ENCODE data around the gene MTHFD1L. TPM values are rescaled to one million over a fixed set of nuclear protein-coding genes. Genes with fewer than 3 reads are reported as not detected.

MTHFD1L gene
- total and polyA plus RNA-seq, 9 of the 15 experiments (the other 6 are each of a cell fraction or from before 2014, with no cell fraction given) = 20.9 to 128 (median 61.0) TPM

DNA sequence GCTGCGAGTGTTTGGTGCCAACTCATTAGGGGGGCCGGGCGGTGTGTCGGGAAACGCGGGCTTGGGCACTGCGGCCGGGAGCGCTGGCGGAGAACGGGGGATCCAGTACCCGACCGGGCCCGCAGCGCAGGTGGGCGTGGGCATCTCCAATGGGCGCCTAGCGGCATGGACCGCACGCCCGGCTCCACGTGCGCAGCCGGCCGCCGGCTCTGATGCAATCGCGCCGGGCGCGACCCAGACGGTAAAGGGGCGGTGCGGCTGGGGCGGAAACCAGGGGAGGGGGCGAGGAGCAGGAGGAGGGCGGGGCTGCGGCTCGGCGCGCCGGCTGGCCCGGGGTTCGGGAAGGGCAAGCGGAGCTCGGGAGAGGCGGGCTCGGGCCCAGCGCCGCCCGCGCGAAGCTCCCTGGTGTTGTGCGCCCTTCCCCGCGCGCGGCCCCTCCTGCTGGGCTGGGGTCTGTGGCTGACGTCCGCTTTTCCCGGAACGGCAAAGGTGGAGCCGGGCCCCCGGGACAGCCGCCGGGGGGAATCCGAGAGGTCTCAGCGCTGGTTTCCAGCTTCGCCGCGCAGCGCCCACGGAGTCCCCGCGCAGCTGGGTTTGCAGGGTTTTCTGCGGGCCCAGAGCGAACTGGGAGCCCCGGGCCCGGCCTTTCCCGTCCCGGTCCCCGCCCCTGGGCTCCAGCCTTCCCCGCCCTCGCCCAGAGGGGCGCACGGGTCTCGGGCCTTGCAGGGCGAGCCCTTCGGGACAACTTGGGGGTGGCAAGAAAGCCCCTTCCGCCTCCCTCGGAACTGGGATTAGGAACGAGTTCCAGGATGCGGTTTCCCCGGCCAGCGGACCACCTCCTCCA, 867 bp downstream of the MTHFD1L start (continued):
- TF ChIP-seq, protein P1, sequence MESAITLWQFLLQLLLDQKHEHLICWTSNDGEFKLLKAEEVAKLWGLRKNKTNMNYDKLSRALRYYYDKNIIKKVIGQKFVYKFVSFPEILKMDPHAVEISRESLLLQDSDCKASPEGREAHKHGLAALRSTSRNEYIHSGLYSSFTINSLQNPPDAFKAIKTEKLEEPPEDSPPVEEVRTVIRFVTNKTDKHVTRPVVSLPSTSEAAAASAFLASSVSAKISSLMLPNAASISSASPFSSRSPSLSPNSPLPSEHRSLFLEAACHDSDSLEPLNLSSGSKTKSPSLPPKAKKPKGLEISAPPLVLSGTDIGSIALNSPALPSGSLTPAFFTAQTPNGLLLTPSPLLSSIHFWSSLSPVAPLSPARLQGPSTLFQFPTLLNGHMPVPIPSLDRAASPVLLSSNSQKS (CRISPR knock-in tag; IDR thresholded peaks at IDR 0.05) = no peak
- TF ChIP-seq CBFB (CRISPR knock-in tag; IDR thresholded peaks at IDR 0.05) = 0 out of 2 replicates have a peak, but pooled peaks have one; percentile 29
- TF ChIP-seq CAMTA2 (CRISPR knock-in tag; conservative IDR thresholded peaks at IDR 0.05) = no peak
- TF ChIP-seq ZNF311 (CRISPR knock-in tag; IDR thresholded peaks at IDR 0.05) = no peak
- no peak for TF ChIP-seq NR2C1 (IDR thresholded peaks at IDR 0.05)
- TF ChIP-seq NR2C1 (tag; IDR thresholded peaks at IDR 0.05) = no peak
- peak; percentile 16 for TF ChIP-seq TBP (optimal IDR thresholded peaks at IDR 0.05; ENCODE audit: low read depth, low read length)
- TF ChIP-seq ZNF212 (CRISPR knock-in tag; IDR thresholded peaks at IDR 0.05) = no peak
- TF ChIP-seq JUND (IDR thresholded peaks at IDR 0.05; ENCODE audit: borderline replicate concordance, low read depth, low read length) = peak; percentile 61
- peak; percentile 22; the same call in 1 of the 3 replicates for TF ChIP-seq JUND (tag; IDR thresholded peaks at IDR 0.05; ENCODE audit: borderline replicate concordance, low read depth, low read length)
- no peak for TF ChIP-seq HMG20A (CRISPR knock-in tag; conservative IDR thresholded peaks at IDR 0.05)
- no peak for TF ChIP-seq ZNF740 (CRISPR knock-in tag; IDR thresholded peaks at IDR 0.05)
- TF ChIP-seq ZNF740 (tag; IDR thresholded peaks at IDR 0.05) = no peak
- peak; percentile 50 for TF ChIP-seq PHF20 (IDR thresholded peaks at IDR 0.05; ENCODE audit: partially characterized antibody)
- no peak for TF ChIP-seq FOXA3 (CRISPR knock-in tag; conservative IDR thresholded peaks at IDR 0.05 in 1 of 2, IDR thresholded peaks at IDR 0.05 in 1 of 2)
- TF ChIP-seq ZNF282 (CRISPR knock-in tag; IDR thresholded peaks at IDR 0.05) = peak; percentile 95
- peak; percentile 49 for TF ChIP-seq NFIC (IDR thresholded peaks at IDR 0.05)
- TF ChIP-seq ZNF551 (CRISPR knock-in tag; IDR thresholded peaks at IDR 0.05) = no peak
- TF ChIP-seq, protein P2, sequence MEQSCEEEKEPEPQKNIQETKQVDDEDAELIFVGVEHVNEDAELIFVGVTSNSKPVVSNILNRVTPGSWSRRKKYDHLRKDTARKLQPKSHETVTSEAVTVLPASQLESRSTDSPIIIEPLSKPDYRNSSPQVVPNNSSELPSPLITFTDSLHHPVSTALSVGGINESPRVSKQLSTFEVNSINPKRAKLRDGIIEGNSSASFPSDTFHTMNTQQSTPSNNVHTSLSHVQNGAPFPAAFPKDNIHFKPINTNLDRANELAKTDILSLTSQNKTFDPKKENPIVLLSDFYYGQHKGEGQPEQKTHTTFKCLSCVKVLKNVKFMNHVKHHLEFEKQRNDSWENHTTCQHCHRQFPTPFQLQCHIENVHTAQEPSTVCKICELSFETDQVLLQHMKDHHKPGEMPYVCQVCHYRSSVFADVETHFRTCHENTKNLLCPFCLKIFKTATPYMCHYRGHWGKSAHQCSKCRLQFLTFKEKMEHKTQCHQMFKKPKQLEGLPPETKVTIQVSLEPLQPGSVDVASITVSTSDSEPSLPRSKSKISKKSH (CRISPR knock-in tag; IDR thresholded peaks at IDR 0.05) = no peak
- TF ChIP-seq, protein P3, sequence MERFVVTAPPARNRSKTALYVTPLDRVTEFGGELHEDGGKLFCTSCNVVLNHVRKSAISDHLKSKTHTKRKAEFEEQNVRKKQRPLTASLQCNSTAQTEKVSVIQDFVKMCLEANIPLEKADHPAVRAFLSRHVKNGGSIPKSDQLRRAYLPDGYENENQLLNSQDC (CRISPR knock-in tag; IDR thresholded peaks at IDR 0.05) = peak; percentile 53; the same call in 1 of the 2 replicates
- TF ChIP-seq SPI1 (IDR thresholded peaks at IDR 0.05; ENCODE audit: borderline replicate concordance, low read depth, low read length) = no peak
- peak; percentile 86 for TF ChIP-seq RBM22 (IDR thresholded peaks at IDR 0.05; ENCODE audit: low read depth, low read length, poor library complexity, severe bottlenecking)
- TF ChIP-seq SP2 (IDR thresholded peaks at IDR 0.05; ENCODE audit: extremely low read depth, low read depth, low read length, poor library complexity, severe bottlenecking) = no peak
- TF ChIP-seq, protein P4, sequence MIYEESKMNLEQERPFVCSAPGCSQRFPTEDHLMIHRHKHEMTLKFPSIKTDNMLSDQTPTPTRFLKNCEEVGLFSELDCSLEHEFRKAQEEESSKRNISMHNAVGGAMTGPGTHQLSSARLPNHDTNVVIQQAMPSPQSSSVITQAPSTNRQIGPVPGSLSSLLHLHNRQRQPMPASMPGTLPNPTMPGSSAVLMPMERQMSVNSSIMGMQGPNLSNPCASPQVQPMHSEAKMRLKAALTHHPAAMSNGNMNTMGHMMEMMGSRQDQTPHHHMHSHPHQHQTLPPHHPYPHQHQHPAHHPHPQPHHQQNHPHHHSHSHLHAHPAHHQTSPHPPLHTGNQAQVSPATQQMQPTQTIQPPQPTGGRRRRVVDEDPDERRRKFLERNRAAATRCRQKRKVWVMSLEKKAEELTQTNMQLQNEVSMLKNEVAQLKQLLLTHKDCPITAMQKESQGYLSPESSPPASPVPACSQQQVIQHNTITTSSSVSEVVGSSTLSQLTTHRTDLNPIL (CRISPR knock-in tag; IDR thresholded peaks at IDR 0.05) = no peak

All from K562 (cell line).